Epithelial cell of esophagus (primary cell): ENCODE measurements around the gene ZMIZ1.
A peak's percentile ranks its signal among the peaks of the same experiment; 100 is the strongest.

Experiments
- DNase-seq: peaks from one replicate; pipeline ENCODE4 v3.0.0; 2010; ENCODE audit warnings: low read depth
- H3K4me3 ChIP-seq: 2 replicates; pipeline ENCODE4 v1.5.1; 2011; ENCODE audit warnings: mild to moderate bottlenecking, low read length, control low read depth
- TF ChIP-seq, protein P1 (sequence below): IDR thresholded peaks from 2 replicates; pipeline ENCODE4 v1.5.1; 2011; ENCODE audit warnings: low read depth, mild to moderate bottlenecking, low read length, control low read depth, inconsistent platforms; ENCODE audit not compliant: insufficient read depth; ENCODE audit errors: missing control alignments

The ZMIZ1 gene

GRCh38 chr10:79068562-79069324, at the start of gene ZMIZ1:
Gene ZMIZ1, plus strand, starts transcription at chr10:79068966. Its CDS starts 132,667 bp downstream, at chr10:79201633.
- peak within 1 kb of the TSS; percentile 84 for H3K4me3 ChIP-seq
- TF ChIP-seq, protein P1, sequence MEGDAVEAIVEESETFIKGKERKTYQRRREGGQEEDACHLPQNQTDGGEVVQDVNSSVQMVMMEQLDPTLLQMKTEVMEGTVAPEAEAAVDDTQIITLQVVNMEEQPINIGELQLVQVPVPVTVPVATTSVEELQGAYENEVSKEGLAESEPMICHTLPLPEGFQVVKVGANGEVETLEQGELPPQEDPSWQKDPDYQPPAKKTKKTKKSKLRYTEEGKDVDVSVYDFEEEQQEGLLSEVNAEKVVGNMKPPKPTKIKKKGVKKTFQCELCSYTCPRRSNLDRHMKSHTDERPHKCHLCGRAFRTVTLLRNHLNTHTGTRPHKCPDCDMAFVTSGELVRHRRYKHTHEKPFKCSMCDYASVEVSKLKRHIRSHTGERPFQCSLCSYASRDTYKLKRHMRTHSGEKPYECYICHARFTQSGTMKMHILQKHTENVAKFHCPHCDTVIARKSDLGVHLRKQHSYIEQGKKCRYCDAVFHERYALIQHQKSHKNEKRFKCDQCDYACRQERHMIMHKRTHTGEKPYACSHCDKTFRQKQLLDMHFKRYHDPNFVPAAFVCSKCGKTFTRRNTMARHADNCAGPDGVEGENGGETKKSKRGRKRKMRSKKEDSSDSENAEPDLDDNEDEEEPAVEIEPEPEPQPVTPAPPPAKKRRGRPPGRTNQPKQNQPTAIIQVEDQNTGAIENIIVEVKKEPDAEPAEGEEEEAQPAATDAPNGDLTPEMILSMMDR, result no peak
- peak; percentile 94 for DNase-seq

DNA sequence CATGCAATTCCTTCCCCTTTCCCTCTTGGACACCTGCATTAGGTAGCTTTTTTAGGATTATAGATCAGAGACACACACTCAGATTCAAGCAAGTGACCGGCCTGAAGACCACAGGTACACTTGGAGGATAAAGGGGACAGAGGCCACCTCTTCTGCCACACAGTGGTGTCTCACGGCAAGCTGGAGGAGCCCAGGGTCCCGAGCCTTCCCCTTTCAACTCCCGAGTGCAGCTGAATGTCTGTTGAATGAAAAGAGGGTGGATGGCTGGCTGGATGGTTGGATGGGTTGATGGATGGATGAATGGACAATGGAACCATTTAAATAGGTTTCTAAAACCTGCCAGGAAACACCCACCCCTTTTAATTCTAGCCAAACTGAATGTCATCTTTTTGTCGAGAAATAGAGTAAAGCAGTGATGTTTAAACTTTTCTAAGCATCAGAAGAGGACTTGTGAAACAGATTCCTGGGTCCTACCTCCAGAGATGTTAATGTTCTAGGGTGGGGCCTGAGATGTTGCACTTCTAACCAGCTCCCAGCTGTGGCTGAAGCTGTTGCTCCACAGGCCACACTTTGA, 49.2 kb upstream of the ZMIZ1 start:
- H3K4me3 ChIP-seq, result no peak overlapping the region
- TF ChIP-seq, protein P1, result no peak
- peak; percentile 71 for DNase-seq

GRCh38 chr10:79020015-79020491, 48.7 kb upstream of the ZMIZ1 start:
- DNase-seq, result no peak
- H3K4me3 ChIP-seq, result no peak overlapping the region
- TF ChIP-seq, protein P1, result no peak

DNA sequence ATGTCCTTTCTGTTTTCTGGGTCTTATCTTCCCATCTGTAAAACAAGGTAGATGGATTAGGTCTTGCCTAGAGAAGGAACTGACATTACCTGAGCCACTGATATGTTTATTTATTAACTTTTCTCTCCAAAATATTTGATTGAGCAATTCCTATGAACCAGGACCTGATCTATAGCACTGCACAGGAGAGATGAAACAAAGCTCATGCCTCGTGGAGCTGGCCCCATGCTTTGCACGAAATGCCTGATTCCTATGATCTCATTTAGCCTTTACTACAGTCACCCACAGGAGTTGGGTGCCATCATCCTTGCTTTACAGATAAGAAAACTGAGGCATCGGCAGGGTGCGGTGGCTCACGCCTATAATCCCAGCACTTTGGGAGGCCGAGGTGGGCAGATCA, 48.2 kb upstream of the ZMIZ1 start:
- no peak for DNase-seq
- TF ChIP-seq, protein P1, result no peak
- H3K4me3 ChIP-seq, result no peak overlapping the region

- TF ChIP-seq, protein P1, result no peak
- no peak overlapping the region for H3K4me3 ChIP-seq
Measured at GRCh38 chr10:79021331-79021907, 47.3 kb upstream of the ZMIZ1 start.

GRCh38 chr10:79021948-79022499, 46.7 kb upstream of the ZMIZ1 start:
- DNase-seq, result peak; percentile 21
- TF ChIP-seq, protein P1, result no peak
- H3K4me3 ChIP-seq, result no peak overlapping the region

More at GRCh38 chr10:79021331-79021907, 47.3 kb upstream of the ZMIZ1 start:
- no peak for DNase-seq
